OCI-LY1 (cell line): ENCODE data around the gene TMEM203.

Experiments
- H2AFZ ChIP-seq: fragments of 200-600 bp; sonication (generic), shearing (Covaris generic); 2 replicates; pipeline ENCODE4 v1.6.0; 2014; ENCODE audit warnings: antibody characterized with exemption, mild to moderate bottlenecking, low read length
- H3F3A ChIP-seq: fragments of 200-600 bp; sonication (generic), shearing (Covaris generic); 2 replicates; pipeline ENCODE4 v1.6.0; 2014; ENCODE audit warnings: mild to moderate bottlenecking, antibody characterized with exemption, low read length, moderate library complexity; ENCODE audit not compliant: insufficient read depth
- H3K27ac ChIP-seq: fragments of 200-600 bp; sonication (generic); 2 replicates; pipeline ENCODE4 v1.5.1; 2014; ENCODE audit warnings: low read length, mixed run types, mild to moderate bottlenecking, low read depth; ENCODE audit not compliant: poor library complexity, severe bottlenecking
- H3K27me3 ChIP-seq: fragments of 200-600 bp; sonication (generic); 2 replicates; pipeline ENCODE4 v1.6.0; 2014; ENCODE audit warnings: antibody characterized with exemption, mild to moderate bottlenecking, low read length, moderate library complexity; ENCODE audit not compliant: insufficient read depth
- H3K36me3 ChIP-seq: fragments of 200-600 bp; sonication (generic); 2 replicates; pipeline ENCODE4 v1.6.1; 2014; ENCODE audit warnings: mild to moderate bottlenecking, antibody characterized with exemption, low read length, moderate library complexity, mixed read lengths; ENCODE audit not compliant: insufficient read depth
- H3K4me1 ChIP-seq: fragments of 200-600 bp; sonication (generic); 2 replicates; pipeline ENCODE4 v1.5.1; 2014; ENCODE audit warnings: mild to moderate bottlenecking, low read length, moderate library complexity; ENCODE audit not compliant: insufficient read depth, severe bottlenecking
- H3K4me2 ChIP-seq: fragments of 200-600 bp; sonication (generic), shearing (Covaris generic); 2 replicates; pipeline ENCODE4 v1.6.1; 2014; ENCODE audit warnings: low read length
- H3K4me3 ChIP-seq: fragments of 200-600 bp; sonication (generic); 2 replicates; pipeline ENCODE4 v1.5.1; 2014; ENCODE audit warnings: low read length, low read depth, mild to moderate bottlenecking, mixed read lengths; ENCODE audit not compliant: poor library complexity, severe bottlenecking
- H3K79me2 ChIP-seq: fragments of 200-600 bp; shearing (Covaris generic); 2 replicates; pipeline ENCODE4 v1.6.1; 2016; ENCODE audit warnings: mixed run types, low read length, mixed read lengths; ENCODE audit not compliant: insufficient read depth
- H3K9ac ChIP-seq: fragments of 200-600 bp; sonication (generic), shearing (Covaris generic); 2 replicates; pipeline ENCODE4 v1.6.1; 2014; ENCODE audit warnings: mild to moderate bottlenecking, low read length, mixed read lengths
- H3K9me2 ChIP-seq: fragments of 200-600 bp; sonication (generic), shearing (Covaris generic); 2 replicates; pipeline ENCODE4 v1.6.1; 2014; ENCODE audit warnings: low read depth, mild to moderate bottlenecking, low read length, mixed read lengths
- H3K9me3 ChIP-seq: fragments of 200-600 bp; shearing (Covaris generic); 2 replicates; pipeline ENCODE4 v1.6.1; 2014; ENCODE audit warnings: low read length, mixed read lengths
- H4K20me1 ChIP-seq: fragments of 200-600 bp; sonication (generic), shearing (Covaris generic); 2 replicates; pipeline ENCODE4 v1.6.0; 2016; ENCODE audit warnings: mild to moderate bottlenecking, low read length; ENCODE audit not compliant: insufficient read depth
- EZH2 ChIP-seq: fragments of 200-600 bp; sonication (generic), shearing (Covaris generic); IDR thresholded peaks from 2 replicates; pipeline ENCODE4 v1.8.0; 2017; ENCODE audit warnings: borderline replicate concordance, mixed run types, mild to moderate bottlenecking, antibody characterized with exemption, low read length, moderate library complexity, mixed read lengths
- TF ChIP-seq, protein P1 (sequence below): fragments of 200-600 bp; sonication (generic), shearing (Covaris generic); IDR thresholded peaks from 2 replicates; pipeline ENCODE4 v1.5.1; 2017; ENCODE audit warnings: mild to moderate bottlenecking, antibody characterized with exemption, low read length, moderate library complexity, mixed read lengths

TMEM203 gene

DNA sequence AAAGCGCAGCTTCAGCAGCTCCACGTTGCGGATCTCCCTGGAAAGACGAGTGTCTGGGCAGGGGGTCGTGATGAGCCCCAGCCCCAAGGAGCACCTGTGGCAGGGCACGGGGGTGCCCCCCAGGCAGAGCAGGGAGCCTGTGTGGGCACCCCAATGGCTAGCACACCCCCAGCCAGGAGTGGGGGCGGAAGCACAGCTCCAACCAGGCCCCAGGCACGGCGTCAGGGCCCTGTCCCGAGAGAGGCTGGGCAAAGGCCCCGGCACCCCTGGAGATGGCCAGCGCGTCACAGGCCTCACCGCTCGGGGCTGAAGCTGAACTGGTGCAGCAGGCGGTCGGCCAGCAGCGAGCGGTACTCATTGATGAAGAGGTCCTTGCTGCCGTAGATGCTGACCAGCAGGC is 25.0 kb downstream of the TMEM203 start:
- H3K27me3 ChIP-seq = no peaks in the 10 kb centered on the region
- peaks cover 41% of the 10 kb centered on the region for H3K36me3 ChIP-seq
- no peaks in the 10 kb centered on the region for H3K9me3 ChIP-seq
- no peaks in the 10 kb centered on the region for H3K4me1 ChIP-seq
- TF ChIP-seq EZH2 = no peak
- TF ChIP-seq, protein P1, sequence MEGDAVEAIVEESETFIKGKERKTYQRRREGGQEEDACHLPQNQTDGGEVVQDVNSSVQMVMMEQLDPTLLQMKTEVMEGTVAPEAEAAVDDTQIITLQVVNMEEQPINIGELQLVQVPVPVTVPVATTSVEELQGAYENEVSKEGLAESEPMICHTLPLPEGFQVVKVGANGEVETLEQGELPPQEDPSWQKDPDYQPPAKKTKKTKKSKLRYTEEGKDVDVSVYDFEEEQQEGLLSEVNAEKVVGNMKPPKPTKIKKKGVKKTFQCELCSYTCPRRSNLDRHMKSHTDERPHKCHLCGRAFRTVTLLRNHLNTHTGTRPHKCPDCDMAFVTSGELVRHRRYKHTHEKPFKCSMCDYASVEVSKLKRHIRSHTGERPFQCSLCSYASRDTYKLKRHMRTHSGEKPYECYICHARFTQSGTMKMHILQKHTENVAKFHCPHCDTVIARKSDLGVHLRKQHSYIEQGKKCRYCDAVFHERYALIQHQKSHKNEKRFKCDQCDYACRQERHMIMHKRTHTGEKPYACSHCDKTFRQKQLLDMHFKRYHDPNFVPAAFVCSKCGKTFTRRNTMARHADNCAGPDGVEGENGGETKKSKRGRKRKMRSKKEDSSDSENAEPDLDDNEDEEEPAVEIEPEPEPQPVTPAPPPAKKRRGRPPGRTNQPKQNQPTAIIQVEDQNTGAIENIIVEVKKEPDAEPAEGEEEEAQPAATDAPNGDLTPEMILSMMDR = no peak
- H3K4me3 ChIP-seq = no peak overlapping the region
- peaks cover 4% of the 10 kb centered on the region; the same call in 1 of the 2 replicates for H3F3A ChIP-seq
- H2AFZ ChIP-seq = no peak overlapping the region
- no peaks in the 10 kb centered on the region for H4K20me1 ChIP-seq
- no peak overlapping the region for H3K4me2 ChIP-seq
- H3K79me2 ChIP-seq = no peaks in the 10 kb centered on the region
- H3K9ac ChIP-seq = no peak overlapping the region
- H3K27ac ChIP-seq = no peak overlapping the region
- no peaks in the 10 kb centered on the region for H3K9me2 ChIP-seq

DNA sequence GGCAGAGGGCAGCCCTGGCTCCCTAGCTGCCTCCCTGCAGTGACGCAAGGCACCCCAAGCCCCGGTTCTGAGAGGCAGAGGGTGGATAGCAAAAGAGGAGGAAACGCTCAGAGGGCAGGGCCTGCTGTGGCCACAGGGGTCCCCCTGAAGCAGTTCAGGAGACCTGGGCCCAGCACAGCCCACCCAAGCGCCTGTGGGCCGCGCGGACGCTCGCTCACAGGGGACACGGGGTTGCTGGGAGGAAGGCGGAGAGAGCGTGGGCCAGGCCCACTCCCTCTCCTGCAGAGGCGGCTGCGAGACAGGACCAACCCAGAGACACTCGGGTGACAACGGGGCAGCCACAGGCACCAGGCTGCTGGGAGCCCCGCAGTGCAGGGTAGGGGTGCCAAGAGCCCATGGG is 25.7 kb downstream of the TMEM203 start:
- no peak overlapping the region for H3K4me3 ChIP-seq
- H3K79me2 ChIP-seq = no peaks in the 10 kb centered on the region
- no peak overlapping the region for H3K4me2 ChIP-seq
- H3K9me2 ChIP-seq = no peaks in the 10 kb centered on the region
- peaks cover 41% of the 10 kb centered on the region for H3K36me3 ChIP-seq
- H2AFZ ChIP-seq = no peak overlapping the region
- no peaks in the 10 kb centered on the region for H3K9me3 ChIP-seq
- H3K4me1 ChIP-seq = peaks cover 6% of the 10 kb centered on the region
- H3F3A ChIP-seq = peaks cover 4% of the 10 kb centered on the region; the same call in 1 of the 2 replicates
- no peak overlapping the region for H3K9ac ChIP-seq
- no peak for TF ChIP-seq EZH2
- TF ChIP-seq, protein P1 = no peak
- H3K27ac ChIP-seq = no peak overlapping the region
- H4K20me1 ChIP-seq = no peaks in the 10 kb centered on the region
- H3K27me3 ChIP-seq = no peaks in the 10 kb centered on the region

DNA sequence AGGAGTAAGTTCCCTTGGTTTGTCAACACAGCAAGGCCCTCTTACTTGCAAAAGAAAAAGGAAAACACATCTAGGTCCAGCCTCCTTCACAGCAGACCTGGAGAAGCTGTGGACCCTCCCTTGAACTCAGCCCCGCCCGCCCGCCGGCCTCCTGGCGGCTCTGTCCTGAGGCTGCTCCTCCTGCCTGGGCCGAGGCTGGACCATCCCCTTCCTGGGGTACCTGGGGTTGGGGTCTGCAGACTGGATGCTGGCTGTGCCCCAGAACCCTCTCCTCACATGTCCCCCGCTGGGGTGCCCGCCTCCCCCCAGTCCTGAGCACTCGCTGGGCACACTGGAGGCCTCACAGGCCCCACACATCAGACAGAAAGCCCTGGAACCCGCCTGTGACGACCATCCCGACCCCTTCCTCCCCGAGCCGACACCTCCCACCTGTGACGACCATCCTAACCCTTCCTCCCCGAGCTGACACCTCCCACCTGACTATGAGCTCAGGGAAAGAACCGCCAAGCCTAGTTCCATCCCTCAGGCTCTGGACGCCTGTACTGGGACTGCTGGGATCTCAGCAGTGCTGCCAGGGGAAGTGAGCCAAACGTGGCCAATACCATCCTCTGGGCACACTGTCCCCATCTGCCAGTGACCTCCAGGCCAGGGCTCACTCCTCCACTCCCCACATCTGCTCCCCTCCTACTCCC is 26.4 kb downstream of the TMEM203 start:
- H3K4me1 ChIP-seq = peaks cover 11% of the 10 kb centered on the region
- H3K27ac ChIP-seq = no peak overlapping the region
- H3K4me2 ChIP-seq = no peak overlapping the region
- TF ChIP-seq, protein P1 = no peak
- TF ChIP-seq EZH2 = no peak
- H3K27me3 ChIP-seq = 0 out of 2 replicates have a peak, but pooled peaks cover 3% of the 10 kb centered on the region
- no peaks in the 10 kb centered on the region for H3K9me2 ChIP-seq
- peaks cover 41% of the 10 kb centered on the region for H3K36me3 ChIP-seq
- H3F3A ChIP-seq = peaks cover 4% of the 10 kb centered on the region; the same call in 1 of the 2 replicates
- no peak overlapping the region for H3K4me3 ChIP-seq
- no peaks in the 10 kb centered on the region for H4K20me1 ChIP-seq
- no peaks in the 10 kb centered on the region for H3K79me2 ChIP-seq
- H2AFZ ChIP-seq = no peak overlapping the region
- H3K9ac ChIP-seq = no peak overlapping the region
- H3K9me3 ChIP-seq = no peaks in the 10 kb centered on the region
